Lower lobe of right lung (tissue), 2 donors: Measurements from ENCODE around the gene NOD2. TPM values are rescaled to one million over a fixed set of nuclear protein-coding genes. Genes with fewer than 3 reads are reported as not detected.

Source experiments
- ATAC-seq, 2 donors: fragments of 200-7000 bp; cut with Tn5 transposase; one replicate each; pipeline ENCODE4 v1.9.1; 2020 to 2022; ENCODE audit warnings: mild to moderate bottlenecking in 2 of 2, moderate library complexity in 2 of 2
- DNase-seq: peaks from one replicate; pipeline ENCODE4 v3.0.0-alpha.2; 2020
- H3K27ac ChIP-seq: fragments of 200-600 bp; one replicate; pipeline ENCODE4 v1.8.0; 2022
- H3K27me3 ChIP-seq: fragments of 200-600 bp; one replicate; pipeline ENCODE4 v1.8.0; 2022; ENCODE audit warnings: low read depth
- H3K36me3 ChIP-seq: fragments of 200-600 bp; one replicate; pipeline ENCODE4 v1.8.0; 2022; ENCODE audit warnings: mild to moderate bottlenecking
- H3K4me1 ChIP-seq: fragments of 200-600 bp; one replicate; pipeline ENCODE4 v1.8.0; 2022
- H3K4me3 ChIP-seq: fragments of 200-600 bp; one replicate; pipeline ENCODE4 v1.8.0; 2022; ENCODE audit warnings: mild to moderate bottlenecking
- H3K9me3 ChIP-seq: fragments of 200-600 bp; one replicate; pipeline ENCODE4 v1.8.0; 2022
- CTCF ChIP-seq: fragments of 200-600 bp; IDR thresholded peaks from one replicate; pipeline ENCODE4 v1.8.0; 2022; ENCODE audit warnings: antibody characterized with exemption, mild to moderate bottlenecking
- intact Hi-C: fragments of 100-400 bp; cut with DNase I; formaldehyde crosslinking; loops from one replicate; pipeline ENCODE4 v1.11.0; 2022
- total RNA-seq: library from RNA; stranded (reverse); fragmentation: NEBNext Ultra II Directional; extraction: Animal tissue kit (Norgen Biotek cat#: 25700); gene quantifications from one replicate; pipeline ENCODE4 v1.2.1, GENCODE V29; 2021
- donor health status: DM: no; HTN: yes; CAD: no; lungs with severe emphysema.

Gene NOD2
- total RNA-seq, 1 donor from 2014 or later, result 13.2 TPM

- ATAC-seq, result no peak
- Histone ChIP-seq H3K4me3 (no peak overlapping the region), H3K9me3 (no peaks in the 10 kb centered on the region), H3K36me3 (no peaks in the 10 kb centered on the region), H3K4me1 (no peaks in the 10 kb centered on the region), H3K27me3 (no peaks in the 10 kb centered on the region), H3K27ac (no peak overlapping the region)
- intact Hi-C loops, result no loop called here
- TF ChIP-seq CTCF, result no peak
- no peak for DNase-seq
Measured at GRCh38 chr16:50651835-50652438, 41.5 kb upstream of the NOD2 start.

- Histone ChIP-seq H3K9me3 (no peaks in the 10 kb centered on the region), H3K27ac (no peak overlapping the region), H3K27me3 (no peaks in the 10 kb centered on the region), H3K36me3 (no peaks in the 10 kb centered on the region), H3K4me1 (no peaks in the 10 kb centered on the region), H3K4me3 (no peak overlapping the region)
- no peak for DNase-seq
- intact Hi-C loops, result no loop called here
- no peak for ATAC-seq
- no peak for TF ChIP-seq CTCF
Measured at GRCh38 chr16:50652836-50653425, 40.5 kb upstream of the NOD2 start.

- Histone ChIP-seq H3K4me1 (no peaks in the 10 kb centered on the region), H3K36me3 (no peaks in the 10 kb centered on the region), H3K27me3 (no peaks in the 10 kb centered on the region), H3K4me3 (no peak overlapping the region), H3K9me3 (no peaks in the 10 kb centered on the region), H3K27ac (no peak overlapping the region)
- no peak for DNase-seq
- intact Hi-C loops, result no loop called here
- TF ChIP-seq CTCF, result no peak
- ATAC-seq, result no peak
Measured at GRCh38 chr16:50653633-50654519, 39.5 kb upstream of the NOD2 start.

GRCh38 chr16:50655558-50656055, 37.8 kb upstream of the NOD2 start:
- ATAC-seq, result no peak
- no peak for DNase-seq
- no peak for TF ChIP-seq CTCF
- no peaks in the 10 kb centered on the region for H3K9me3 ChIP-seq
- H3K4me1 ChIP-seq, result no peaks in the 10 kb centered on the region
- no peak overlapping the region for H3K27ac ChIP-seq
- intact Hi-C loops, result no loop called here
- H3K4me3 ChIP-seq, result no peak overlapping the region
- no peaks in the 10 kb centered on the region for H3K27me3 ChIP-seq
- no peaks in the 10 kb centered on the region for H3K36me3 ChIP-seq

GRCh38 chr16:50657241-50657640, 36.2 kb upstream of the NOD2 start:
- Histone ChIP-seq H3K4me3 (no peak overlapping the region), H3K36me3 (no peaks in the 10 kb centered on the region), H3K9me3 (no peaks in the 10 kb centered on the region), H3K27me3 (no peaks in the 10 kb centered on the region), H3K4me1 (no peaks in the 10 kb centered on the region), H3K27ac (no peak overlapping the region)
- intact Hi-C loops, result no loop called here
- no peak for TF ChIP-seq CTCF
- ATAC-seq, result no peak
- DNase-seq, result no peak
